Tibial nerve (tissue), 4 donors: ENCODE data around the gene CCDC3. TPM values are rescaled to one million over a fixed set of nuclear protein-coding genes. Genes with fewer than 3 reads are reported as not detected.

Source experiments
- DNase-seq, 2 donors: peaks; one replicate each; pipeline ENCODE4 v3.0.0-alpha.2; 2019; ENCODE audit warnings: low spot score in 2 of 2
- H3K27ac ChIP-seq, 4 donors: fragments of 200-600 bp; sonication (generic) in 3 of 4; one replicate each; pipeline ENCODE4 v1.5.1; 2017 to 2019; ENCODE audit warnings: mild to moderate bottlenecking in 1 of 4
- H3K27me3 ChIP-seq, 2 donors: fragments of 200-600 bp; sonication (generic) in 1 of 2; one replicate each; pipeline versions ENCODE4 v1.5.1 to v1.6.0; 2017 to 2019
- H3K36me3 ChIP-seq, 3 donors: fragments of 200-600 bp; sonication (generic); one replicate each; pipeline ENCODE4 v1.5.1; 2018 to 2019
- H3K4me1 ChIP-seq, 4 donors: fragments of 200-600 bp; sonication (generic) in 3 of 4; one replicate each; pipeline ENCODE4 v1.5.1; 2017 to 2019
- H3K4me3 ChIP-seq, 4 donors: fragments of 200-600 bp; sonication (generic) in 3 of 4; one replicate each; pipeline ENCODE4 v1.5.1; 2017 to 2019; ENCODE audit warnings: mild to moderate bottlenecking in 1 of 4, moderate library complexity in 1 of 4
- H3K9me3 ChIP-seq, 4 donors: fragments of 200-600 bp; sonication (generic) in 3 of 4; one replicate each; pipeline ENCODE4 v1.5.1; 2017 to 2019
- EP300 ChIP-seq, 2 donors: sonication (generic); formaldehyde crosslinking; IDR thresholded peaks; one replicate each; pipeline ENCODE4 v1.6.1; 2017; ENCODE audit warnings: antibody characterized with exemption in 2 of 2, mild to moderate bottlenecking in 1 of 2
- POLR2A ChIP-seq, 2 donors: fragments of 450-650 bp; IDR thresholded peaks; one replicate each; pipeline ENCODE4 v1.6.1; 2017; ENCODE audit warnings: antibody characterized with exemption in 2 of 2, mild to moderate bottlenecking in 2 of 2, moderate library complexity in 2 of 2
- WGBS, 2 donors: methylation state at CpG; one replicate each; pipeline ENCODE4 v1.1.5; 2018; 5-methylcytosine and 5-hydroxymethylcytosine counted together
- total RNA-seq, 4 donors: library from RNA; depleted of rRNA; stranded (reverse); fragments of >200 nt; gene quantifications; one replicate each; pipeline ENCODE4 v1.1.0, GENCODE V29; 2016
- TF ChIP-seq, protein P1 (sequence below), 5 experiments: fragments of 200-600 bp in 3 of 5; fragments of 450-650 bp in 2 of 5; sonication (generic) in 3 of 5; IDR thresholded peaks; one replicate each; pipeline ENCODE4 v1.5.1; 2016 to 2019; ENCODE audit warnings: antibody characterized with exemption in 5 of 5, mild to moderate bottlenecking in 3 of 5, moderate library complexity in 2 of 5

Gene CCDC3
- total RNA-seq, 4 donors from 2014 or later = 73.2 to 188 (median 149) TPM

DNA sequence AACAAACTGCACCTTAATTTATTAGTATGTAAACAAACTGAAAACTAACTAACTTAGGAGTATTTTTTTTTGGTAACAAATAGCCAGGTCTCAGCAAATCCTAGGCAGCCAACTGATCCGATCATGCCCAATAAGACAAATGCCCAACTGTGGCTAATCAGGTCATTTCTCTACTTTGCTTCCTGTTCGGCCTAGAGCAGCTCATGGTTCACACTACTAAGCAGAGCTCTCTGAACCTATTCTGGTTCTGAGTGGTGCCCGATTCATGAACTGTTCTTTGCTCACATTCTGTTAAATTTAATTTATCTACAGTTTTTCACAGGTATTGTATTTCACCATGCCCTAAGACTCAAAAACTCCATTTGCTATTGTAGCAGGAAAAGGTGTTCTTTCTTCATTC, 55.1 kb downstream of the CCDC3 start:
- Histone ChIP-seq H3K4me1 (peaks cover 0 to 6% (median 0%) of the 10 kb centered on the region in 4 donors), H3K27ac (no peak overlapping the region), H3K9me3 (no peaks in the 10 kb centered on the region), H3K27me3 (no peaks in the 10 kb centered on the region), H3K36me3 (no peaks in the 10 kb centered on the region), H3K4me3 (no peak overlapping the region)
- no peak for DNase-seq
- no peak for TF ChIP-seq POLR2A (IDR thresholded peaks at IDR 0.05)
- TF ChIP-seq, protein P1, sequence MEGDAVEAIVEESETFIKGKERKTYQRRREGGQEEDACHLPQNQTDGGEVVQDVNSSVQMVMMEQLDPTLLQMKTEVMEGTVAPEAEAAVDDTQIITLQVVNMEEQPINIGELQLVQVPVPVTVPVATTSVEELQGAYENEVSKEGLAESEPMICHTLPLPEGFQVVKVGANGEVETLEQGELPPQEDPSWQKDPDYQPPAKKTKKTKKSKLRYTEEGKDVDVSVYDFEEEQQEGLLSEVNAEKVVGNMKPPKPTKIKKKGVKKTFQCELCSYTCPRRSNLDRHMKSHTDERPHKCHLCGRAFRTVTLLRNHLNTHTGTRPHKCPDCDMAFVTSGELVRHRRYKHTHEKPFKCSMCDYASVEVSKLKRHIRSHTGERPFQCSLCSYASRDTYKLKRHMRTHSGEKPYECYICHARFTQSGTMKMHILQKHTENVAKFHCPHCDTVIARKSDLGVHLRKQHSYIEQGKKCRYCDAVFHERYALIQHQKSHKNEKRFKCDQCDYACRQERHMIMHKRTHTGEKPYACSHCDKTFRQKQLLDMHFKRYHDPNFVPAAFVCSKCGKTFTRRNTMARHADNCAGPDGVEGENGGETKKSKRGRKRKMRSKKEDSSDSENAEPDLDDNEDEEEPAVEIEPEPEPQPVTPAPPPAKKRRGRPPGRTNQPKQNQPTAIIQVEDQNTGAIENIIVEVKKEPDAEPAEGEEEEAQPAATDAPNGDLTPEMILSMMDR (IDR thresholded peaks at IDR 0.05) = no peak
- no peak for TF ChIP-seq EP300 (IDR thresholded peaks at IDR 0.05)
- WGBS, 2 donors = 72 to 81% methylated on average over 3 of the region's 3 CpGs

GRCh38 chr10:12945690-12946359, 55.7 kb downstream of the CCDC3 start:
- no peaks in the 10 kb centered on the region for H3K27me3 ChIP-seq
- no peaks in the 10 kb centered on the region for H3K9me3 ChIP-seq
- WGBS, 2 donors = 51% methylated on average over 5 of the region's 5 CpGs
- H3K4me3 ChIP-seq = no peak overlapping the region
- no peaks in the 10 kb centered on the region for H3K36me3 ChIP-seq
- TF ChIP-seq EP300 (IDR thresholded peaks at IDR 0.05) (no peak), POLR2A (IDR thresholded peaks at IDR 0.05) (no peak)
- TF ChIP-seq, protein P1 (IDR thresholded peaks at IDR 0.05) = no peak
- DNase-seq = no peak
- no peak overlapping the region for H3K27ac ChIP-seq
- peaks cover 0 to 6% (median 0%) of the 10 kb centered on the region in 4 donors for H3K4me1 ChIP-seq

GRCh38 chr10:12944931-12945330, 56.6 kb downstream of the CCDC3 start:
- H3K9me3 ChIP-seq = no peaks in the 10 kb centered on the region

DNA sequence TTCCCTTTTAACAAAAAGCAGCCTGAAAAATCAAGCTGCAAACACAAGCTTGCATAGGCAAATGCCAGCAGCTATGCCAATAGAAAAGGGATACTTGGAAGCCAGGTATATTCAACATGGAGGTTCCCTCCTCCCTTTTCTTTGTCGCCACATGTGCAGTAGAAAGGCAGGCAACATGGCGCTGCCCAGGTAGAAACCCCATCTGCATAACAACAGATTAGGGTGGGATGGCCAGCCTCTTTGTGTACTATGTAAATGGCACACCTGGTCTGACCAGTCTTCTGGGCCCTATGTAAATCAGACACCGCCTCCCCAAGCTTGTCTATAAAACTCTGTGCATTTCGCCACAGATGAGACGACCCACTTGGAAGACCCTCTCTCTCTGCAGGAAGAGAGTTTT, 58.1 kb downstream of the CCDC3 start:
- Histone ChIP-seq H3K4me1 (peaks cover 0 to 6% (median 0%) of the 10 kb centered on the region in 4 donors), H3K4me3 (no peak overlapping the region), H3K36me3 (no peaks in the 10 kb centered on the region), H3K9me3 (no peaks in the 10 kb centered on the region), H3K27me3 (no peaks in the 10 kb centered on the region), H3K27ac (no peak overlapping the region)
- 85 to 95% methylated on average over 5 of the region's 5 CpGs for WGBS, 2 donors
- DNase-seq = no peak
- TF ChIP-seq EP300 (IDR thresholded peaks at IDR 0.05) (no peak), POLR2A (IDR thresholded peaks at IDR 0.05) (no peak)
- TF ChIP-seq, protein P1 (IDR thresholded peaks at IDR 0.05) = no peak

More at GRCh38 chr10:12944931-12945330, 56.6 kb downstream of the CCDC3 start:
- no peaks in the 10 kb centered on the region for H3K36me3 ChIP-seq
- no peak for DNase-seq
- H3K27ac ChIP-seq = no peak overlapping the region
- peaks cover 0 to 6% (median 0%) of the 10 kb centered on the region in 4 donors for H3K4me1 ChIP-seq
- H3K27me3 ChIP-seq = no peaks in the 10 kb centered on the region
- no peak overlapping the region for H3K4me3 ChIP-seq
- TF ChIP-seq EP300 (IDR thresholded peaks at IDR 0.05) (no peak), POLR2A (IDR thresholded peaks at IDR 0.05) (no peak)
- TF ChIP-seq, protein P1 (IDR thresholded peaks at IDR 0.05) = no peak
- 87 to 90% methylated on average over 1 of the region's 1 CpG for WGBS, 2 donors

GRCh38 chr10:12941966-12942365, 59.5 kb downstream of the CCDC3 start:
- Histone ChIP-seq H3K27me3 (no peaks in the 10 kb centered on the region), H3K36me3 (no peaks in the 10 kb centered on the region), H3K4me1 (peaks cover 0 to 6% (median 0%) of the 10 kb centered on the region in 4 donors), H3K27ac (no peak overlapping the region), H3K9me3 (no peaks in the 10 kb centered on the region), H3K4me3 (no peak overlapping the region)
- TF ChIP-seq EP300 (IDR thresholded peaks at IDR 0.05) (no peak), POLR2A (IDR thresholded peaks at IDR 0.05) (no peak)
- TF ChIP-seq, protein P1 (IDR thresholded peaks at IDR 0.05) = no peak
- no peak for DNase-seq
- WGBS, 2 donors = 92 to 94% methylated on average over 1 of the region's 1 CpG
